ENCODE measurements around the gene CST7. TPM values are rescaled to one million over a fixed set of nuclear protein-coding genes. Genes with fewer than 3 reads are reported as not detected.

The CST7 gene
- total RNA-seq, 4 donors from 2014 or later: 2.5 to 6.1 (median 4.1) TPM

DNA sequence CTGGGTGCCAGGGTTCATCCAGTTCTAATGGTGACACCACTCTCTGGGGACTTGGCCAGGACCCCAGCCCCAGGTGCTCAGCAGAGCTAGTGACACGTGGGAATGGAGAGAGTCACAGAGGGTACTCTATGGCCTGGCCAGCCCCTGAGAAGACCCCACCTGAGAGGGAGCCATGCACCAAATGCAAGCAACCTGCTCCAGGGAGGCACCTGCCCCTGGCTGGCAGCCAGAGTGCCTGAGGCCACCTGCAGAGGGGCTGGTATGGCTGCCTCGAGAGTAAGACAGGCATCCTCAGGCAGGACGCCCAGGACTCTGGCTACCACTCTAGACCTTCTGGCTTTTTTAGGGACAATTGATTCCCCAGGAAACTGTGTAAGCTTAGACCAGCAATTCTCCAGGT lies 38.6 kb upstream of the CST7 start:
- no peak for TF ChIP-seq CTCF (IDR thresholded peaks at IDR 0.05)
- TF ChIP-seq POLR2A (IDR thresholded peaks at IDR 0.05): no peak
- intact Hi-C loops (cut with DNase I): no loop called here

DNA sequence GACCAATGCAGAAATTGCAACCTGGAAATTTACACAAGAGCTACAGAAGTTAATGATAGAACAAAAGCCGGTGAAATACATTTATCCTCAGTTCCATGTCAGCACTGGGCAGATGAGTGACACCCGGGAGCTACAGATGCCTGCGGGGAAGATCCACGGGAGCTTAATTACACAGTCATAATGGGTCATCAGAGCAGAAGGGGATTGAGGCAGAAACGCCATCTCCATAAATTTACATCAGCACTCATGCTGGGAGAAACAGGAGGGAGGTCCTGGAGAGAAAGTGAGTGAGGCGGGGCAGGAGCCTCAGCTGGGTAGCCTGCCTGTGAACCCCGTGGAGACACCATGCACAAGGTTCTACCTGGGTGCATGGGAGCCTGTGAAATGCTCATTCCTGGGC lies 37.6 kb upstream of the CST7 start:
- Histone ChIP-seq H3K9me3 (peaks cover 0 to 15% (median 0%) of the 10 kb centered on the region in 3 donors), H3K36me3 (no peaks in the 10 kb centered on the region), H3K27ac (no peak overlapping the region), H3K27me3 (no peaks in the 10 kb centered on the region), H3K4me3 (no peak overlapping the region), H3K4me1 (no peaks in the 10 kb centered on the region)
- 64 to 73% methylated on average over 7 of the region's 7 CpGs for WGBS, 2 donors
- no peak for DNase-seq
- intact Hi-C loops (cut with DNase I): no loop called here
- no peak for TF ChIP-seq POLR2A (IDR thresholded peaks at IDR 0.05)
- TF ChIP-seq CTCF (IDR thresholded peaks at IDR 0.05): no peak

More for the DNA sequence above, 38.6 kb upstream of the CST7 start:
- Histone ChIP-seq H3K4me3 (no peak overlapping the region), H3K9me3 (peaks cover 0 to 15% (median 0%) of the 10 kb centered on the region in 3 donors), H3K27ac (no peak overlapping the region), H3K4me1 (no peaks in the 10 kb centered on the region), H3K27me3 (no peaks in the 10 kb centered on the region), H3K36me3 (no peaks in the 10 kb centered on the region)
- 42% methylated on average over 2 of the region's 3 CpGs; no CpG with 5 or more reads in 1 of the 2 donors for WGBS, 2 donors
- no peak for DNase-seq

GRCh38 chr20:24912397-24913075 lies 36.5 kb upstream of the CST7 start:
- WGBS, 2 donors: 70 to 100% methylated on average over 1 to 4 of the region's 8 CpGs
- Histone ChIP-seq H3K36me3 (no peaks in the 10 kb centered on the region), H3K4me1 (no peaks in the 10 kb centered on the region), H3K9me3 (peaks cover 0 to 6% (median 0%) of the 10 kb centered on the region in 3 donors), H3K27me3 (no peaks in the 10 kb centered on the region), H3K27ac (no peak overlapping the region), H3K4me3 (no peak overlapping the region)
- TF ChIP-seq CTCF (IDR thresholded peaks at IDR 0.05) (no peak), POLR2A (IDR thresholded peaks at IDR 0.05) (no peak)
- no peak for DNase-seq
- intact Hi-C loops (cut with DNase I): no loop called here

DNA sequence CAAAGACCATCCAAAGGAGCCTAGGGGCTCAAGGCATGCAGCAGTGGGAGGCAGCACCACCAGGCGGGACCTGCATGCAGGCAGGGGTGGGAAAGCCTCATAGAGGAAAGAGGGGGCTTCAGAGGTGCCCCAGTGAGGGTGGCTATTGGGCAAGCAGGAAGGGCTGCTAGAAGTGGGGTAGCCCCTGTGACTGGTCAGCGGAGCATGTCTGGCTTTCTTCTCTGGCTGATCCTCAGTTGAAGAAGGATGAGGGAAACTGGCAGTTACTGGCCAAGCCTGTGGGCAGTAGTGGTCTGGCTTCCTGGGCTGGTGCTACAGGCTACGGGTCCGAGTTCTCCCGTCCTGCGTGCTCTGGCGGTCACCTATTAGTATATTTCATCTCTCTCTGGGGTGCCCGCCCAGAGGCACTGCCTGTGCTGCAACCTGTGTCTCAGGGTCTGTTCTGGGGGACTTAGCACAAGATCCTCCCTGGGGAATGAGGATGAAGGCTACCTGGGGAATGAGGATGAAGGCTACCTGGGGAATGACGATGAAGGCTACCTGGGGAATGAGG lies 35.9 kb upstream of the CST7 start:
- H3K4me3 ChIP-seq: no peak overlapping the region
- peaks cover 0 to under 1% (median 0%) of the 10 kb centered on the region in 3 donors for H3K9me3 ChIP-seq
- no peaks in the 10 kb centered on the region for H3K27me3 ChIP-seq
- intact Hi-C loops (cut with DNase I): no loop called here
- H3K27ac ChIP-seq: no peak overlapping the region
- 87 to 90% methylated on average over 3 to 7 of the region's 9 CpGs for WGBS, 2 donors
- H3K4me1 ChIP-seq: peaks cover 0 to 2% (median 0%) of the 10 kb centered on the region in 3 donors
- no peak for DNase-seq
- no peaks in the 10 kb centered on the region for H3K36me3 ChIP-seq
- no peak for TF ChIP-seq POLR2A (IDR thresholded peaks at IDR 0.05)
- no peak for TF ChIP-seq CTCF (IDR thresholded peaks at IDR 0.05)

- Histone ChIP-seq H3K27me3 (no peaks in the 10 kb centered on the region), H3K4me3 (no peak overlapping the region), H3K36me3 (no peaks in the 10 kb centered on the region), H3K9me3 (no peaks in the 10 kb centered on the region), H3K27ac (no peak overlapping the region), H3K4me1 (peaks cover 0 to 12% (median 4%) of the 10 kb centered on the region in 3 donors)
- 74 to 76% methylated on average over 6 to 10 of the region's 14 CpGs for WGBS, 2 donors
- DNase-seq: no peak
- intact Hi-C loops (cut with DNase I): no loop called here
- TF ChIP-seq CTCF (IDR thresholded peaks at IDR 0.05): no peak
- TF ChIP-seq POLR2A (IDR thresholded peaks at IDR 0.05): no peak
These were observed 34.5 kb upstream of the CST7 start for GRCh38 chr20:24914388-24915241.

All from esophagus squamous epithelium (tissue), 5 donors.